ENCODE results near the gene HSD17B7.

HSD17B7 gene

GRCh38 chr1:162854245-162854882 lies 63.9 kb downstream of the HSD17B7 start:
- DNase-seq: peak in 8 of 10 donors; percentile 17 to 91 (median 68)
- intact Hi-C loops (cut with DNase I): loop anchor here (1.0 kb wide), 1 partner anchor 461 kb away; no protein-coding TSS in a partner anchor

DNA sequence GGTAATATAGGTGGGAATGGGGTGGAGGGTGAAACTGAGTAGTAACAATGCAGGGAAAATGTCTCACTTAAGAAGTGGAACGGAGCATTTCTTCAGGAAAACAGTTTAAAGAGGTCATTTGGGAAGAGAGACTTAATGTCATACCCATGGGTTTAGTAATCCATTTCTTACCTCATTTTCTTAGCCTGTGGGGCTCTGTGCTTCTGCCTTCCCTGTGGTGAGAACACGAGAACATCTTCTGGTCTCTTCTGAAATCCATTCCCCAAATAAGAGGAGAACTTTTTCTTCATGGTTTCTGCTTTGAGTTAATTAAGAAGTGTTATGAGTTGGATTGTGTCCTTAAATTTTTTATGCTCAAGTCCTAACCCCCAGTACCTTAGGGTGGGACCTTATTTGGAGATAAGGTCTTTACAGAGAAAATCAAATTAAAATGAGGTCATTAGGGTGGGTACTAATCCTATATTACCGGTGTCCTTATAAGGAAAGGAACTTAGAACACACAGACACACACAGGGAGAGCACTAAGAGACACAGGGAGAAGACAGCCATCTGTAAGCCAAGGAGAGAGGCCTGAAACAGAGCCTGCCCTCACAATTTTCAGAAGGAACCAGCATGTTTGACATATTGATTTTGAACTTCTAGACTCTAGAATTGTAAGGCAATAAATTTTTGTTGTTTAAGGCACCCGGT lies 65.1 kb downstream of the HSD17B7 start:
- intact Hi-C loops (cut with DNase I): no loop called here
- DNase-seq: no peak

- DNase-seq: no peak
- intact Hi-C loops (cut with DNase I): no loop called here
Measured at GRCh38 chr1:162856260-162856659, 65.8 kb downstream of the HSD17B7 start.

- no peak for DNase-seq
- intact Hi-C loops (cut with DNase I): no loop called here
Measured at GRCh38 chr1:162857850-162858249, 67.3 kb downstream of the HSD17B7 start.

GRCh38 chr1:162859191-162859590 lies 68.7 kb downstream of the HSD17B7 start:
- DNase-seq: no peak
- intact Hi-C loops (cut with DNase I): no loop called here

GRCh38 chr1:162861101-162861500 lies 70.6 kb downstream of the HSD17B7 start, which contains the start of gene CCDC190:
CCDC190 (minus strand) TSS chr1:162861175; CDS start chr1:162859646, 1,529 bp downstream.
- intact Hi-C loops (cut with DNase I): no loop called here

GRCh38 chr1:162861625-162862024 lies 71.1 kb downstream of the HSD17B7 start:
- DNase-seq: no peak
- intact Hi-C loops (cut with DNase I): no loop called here

More at GRCh38 chr1:162861101-162861500, 70.6 kb downstream of the HSD17B7 start, which contains the start of gene CCDC190:
- peak in 1 of 10 donors; percentile 66 for DNase-seq
